M059J (cell line): ENCODE results near the gene SLC5A3. TPM values are rescaled to one million over a fixed set of nuclear protein-coding genes. Genes with fewer than 3 reads are reported as not detected.
A peak's percentile ranks its signal among the peaks of the same experiment; 100 is the strongest.

ENCODE experiments used
- DNase-seq: peaks from one replicate; pipeline ENCODE4 v3.0.0-alpha.2; 2012; ENCODE audit warnings: low read depth
- total RNA-seq: library from RNA; depleted of rRNA; stranded (reverse); fragments of >200 nt; shearing (Covaris generic); gene quantifications from 2 replicates; pipeline ENCODE4 v1.2.3, GENCODE V29; 2014; rRNA removed

The SLC5A3 gene
- total RNA-seq, 1 experiment from 2014 or later: 33.2 TPM

- no peak for DNase-seq
These were observed 27.0 kb downstream of the SLC5A3 start for GRCh38 chr21:34100337-34100736.

DNA sequence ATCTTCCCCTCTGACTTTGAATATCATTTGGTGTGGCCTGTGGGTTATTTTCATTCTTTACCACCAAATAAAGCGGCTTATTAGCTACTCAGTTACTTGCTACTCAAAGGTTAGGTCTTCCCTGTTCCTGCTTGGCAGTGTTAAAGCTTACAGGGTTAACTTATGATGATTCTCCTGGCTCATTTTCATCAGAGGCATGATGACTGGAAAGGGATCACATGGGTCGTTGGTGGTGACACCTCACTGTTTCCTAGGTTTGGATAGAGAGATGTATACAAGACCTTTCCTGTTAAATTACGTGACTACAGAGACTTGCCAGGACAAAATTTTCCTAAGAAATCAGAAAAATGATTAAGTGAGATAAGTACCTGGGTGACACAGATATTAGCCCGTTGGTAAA, 27.4 kb downstream of the SLC5A3 start:
- DNase-seq: peak; percentile 51

GRCh38 chr21:34105947-34106541, 32.7 kb downstream of the SLC5A3 start:
- DNase-seq: no peak

- no peak for DNase-seq
These were observed 34.2 kb downstream of the SLC5A3 start for GRCh38 chr21:34107606-34108005.

DNA sequence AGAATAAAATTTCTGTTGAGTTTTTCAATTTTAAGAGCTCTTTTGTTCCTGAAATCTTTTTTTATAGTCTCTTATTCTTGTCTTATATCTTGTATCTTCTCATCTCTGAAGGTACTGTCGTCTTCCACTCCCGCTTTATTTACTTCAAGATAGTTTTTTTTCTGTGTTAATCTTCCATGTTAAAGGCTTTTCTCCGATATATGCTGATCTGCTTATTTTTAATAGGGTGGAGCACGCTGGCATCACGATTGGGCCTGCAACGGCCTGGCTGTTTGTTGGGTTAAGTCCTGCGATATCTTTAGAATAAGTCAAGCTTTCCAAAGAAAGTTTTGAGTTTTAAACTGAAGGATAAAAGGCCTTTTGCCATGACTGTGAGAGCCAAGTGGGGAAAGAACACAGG, 35.7 kb downstream of the SLC5A3 start:
- DNase-seq: no peak

DNA sequence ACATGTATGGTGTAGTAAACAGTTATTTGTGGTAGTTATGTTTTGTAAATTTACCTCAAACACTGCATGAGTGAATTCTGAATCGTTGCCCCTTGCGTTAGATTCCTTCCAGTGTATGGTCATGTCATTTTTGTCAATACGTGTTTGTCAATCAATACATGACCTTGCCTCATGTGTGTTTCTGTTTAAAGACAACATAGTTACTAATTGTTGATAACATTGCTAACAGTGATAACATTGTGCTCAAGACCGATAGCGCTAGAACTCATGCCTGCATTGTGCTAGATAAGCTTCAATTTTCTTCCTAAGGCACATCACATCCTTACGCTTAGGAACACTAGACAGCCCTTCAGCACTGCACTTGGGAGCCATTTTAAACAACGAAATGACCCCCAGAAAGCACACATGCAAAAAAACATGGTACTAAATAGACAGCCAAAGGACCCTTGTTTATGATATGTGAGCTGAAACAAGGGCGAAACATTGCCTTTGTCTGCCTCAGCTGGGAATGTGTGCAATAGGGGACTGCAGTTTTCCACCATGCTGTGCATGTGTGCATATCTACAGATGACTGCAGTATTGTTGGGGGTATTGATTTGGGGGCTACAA, 37.3 kb downstream of the SLC5A3 start:
- DNase-seq: no peak

DNA sequence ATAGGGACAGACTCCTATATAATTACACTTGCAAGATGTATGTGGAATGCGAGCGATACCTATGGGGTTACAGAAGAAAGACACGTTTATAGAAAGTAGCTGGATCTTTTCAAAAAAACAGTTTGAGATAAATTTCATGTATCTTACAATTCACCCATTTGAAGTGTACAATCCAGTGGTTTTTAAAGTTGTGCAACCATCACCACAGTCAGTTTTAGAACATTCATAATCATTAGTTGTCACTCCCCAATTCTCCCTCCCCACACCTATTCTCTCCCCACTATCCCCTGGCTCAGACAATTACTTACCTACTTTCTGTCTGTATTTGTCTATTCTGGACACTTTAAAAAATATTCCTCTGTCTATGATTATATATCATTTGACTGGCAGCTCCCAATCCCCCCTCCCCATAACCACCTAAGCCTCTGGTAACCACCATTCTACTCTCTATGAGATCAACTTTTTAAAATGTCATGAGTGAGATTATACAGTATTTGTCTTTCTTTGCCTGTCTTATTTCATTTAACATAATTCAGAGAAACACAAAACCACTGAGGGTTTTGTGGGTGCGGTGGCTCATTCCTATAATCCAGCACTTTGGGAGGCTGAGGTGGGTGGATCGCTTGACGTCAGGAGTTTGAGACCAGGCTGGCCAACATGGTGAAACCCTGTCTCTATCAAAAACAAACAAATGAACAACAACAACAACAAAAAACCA, 39.1 kb downstream of the SLC5A3 start:
- no peak for DNase-seq

DNA sequence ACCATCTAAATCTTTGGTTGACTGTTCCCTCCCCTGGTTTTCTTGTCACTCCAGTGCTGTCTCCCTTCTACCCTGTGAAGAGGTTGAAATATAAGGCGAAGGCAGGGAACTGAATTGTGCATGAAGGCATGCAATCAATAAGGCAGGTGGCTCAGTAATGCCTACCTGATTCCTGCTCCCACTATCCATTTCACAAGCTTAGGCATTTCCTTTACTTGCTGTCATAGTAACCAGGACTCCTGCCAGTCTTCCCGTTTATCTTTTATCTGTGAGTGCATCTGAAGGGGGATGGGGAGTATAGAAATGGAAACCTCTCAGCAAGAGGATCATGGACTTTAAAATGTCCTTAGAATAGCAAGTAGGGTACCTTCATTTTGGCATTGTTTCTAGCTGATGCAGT, 40.5 kb downstream of the SLC5A3 start:
- DNase-seq: peak; percentile 64

GRCh38 chr21:34115160-34115559, 41.8 kb downstream of the SLC5A3 start:
- DNase-seq: no peak

- no peak for DNase-seq
These were observed 43.2 kb downstream of the SLC5A3 start for GRCh38 chr21:34116569-34116968.

DNA sequence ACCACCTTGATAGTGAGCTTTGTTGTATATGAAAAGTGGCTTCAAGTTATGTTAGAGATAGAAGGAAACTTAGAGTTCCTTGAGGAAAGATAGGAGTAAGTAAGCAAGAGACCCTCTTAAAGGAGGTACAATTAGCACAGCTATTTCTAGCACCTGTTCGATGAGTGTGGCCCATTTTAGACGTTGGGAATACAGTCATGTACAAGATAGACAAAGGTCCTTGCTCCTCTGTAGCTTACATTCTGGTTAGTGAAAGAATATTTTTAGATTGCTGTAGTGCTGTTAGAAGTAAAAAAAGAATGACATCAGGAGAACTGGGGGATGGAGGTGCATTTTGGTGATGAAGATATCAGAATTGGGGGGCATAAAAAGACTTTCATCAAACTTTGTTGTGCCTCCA, 47.5 kb downstream of the SLC5A3 start:
- no peak for DNase-seq

DNA sequence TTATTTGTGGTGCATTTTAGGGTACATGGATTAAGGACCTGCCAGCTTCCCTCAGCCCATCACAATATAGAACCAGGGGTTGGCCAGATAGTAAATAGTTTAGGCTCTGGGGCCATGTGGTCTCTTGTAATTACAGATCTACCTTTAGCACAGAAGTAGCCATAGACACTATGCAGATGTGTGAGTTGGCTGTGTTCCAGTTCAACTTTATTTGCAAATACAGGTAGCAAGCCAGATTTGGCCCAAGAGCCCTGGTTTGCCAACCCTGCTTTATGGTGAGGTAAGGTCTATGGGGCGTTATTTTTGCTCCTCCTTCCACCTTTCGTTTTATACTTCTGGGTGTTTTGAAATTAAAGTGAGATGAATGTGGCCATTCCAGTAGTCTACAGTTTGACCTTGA, 48.7 kb downstream of the SLC5A3 start:
- no peak for DNase-seq

Other genes with a start within 250 kb of the SLC5A3 start
- 302 and 597 TPM in 2 replicates for gene ATP5PO, start 157.8 kb upstream of the SLC5A3 start, total RNA-seq
- 46.3 and 72.1 TPM in 2 replicates for gene MRPS6, start within 50 bp of the SLC5A3 start, total RNA-seq